PC-9 (cell line): ENCODE results near the gene POFUT2.

Experiments used
- EZH2 ChIP-seq: fragments of 200-600 bp; sonication (generic); IDR thresholded peaks from 2 replicates; pipeline ENCODE4 v1.8.0; 2017; ENCODE audit warnings: antibody characterized with exemption, low read depth
- TF ChIP-seq, protein P1 (sequence below): fragments of 200-600 bp; sonication (generic); conservative IDR thresholded peaks from 2 replicates; pipeline ENCODE4 v1.6.1; 2017; ENCODE audit warnings: mixed run types, antibody characterized with exemption, mild to moderate bottlenecking, moderate library complexity

DNA sequence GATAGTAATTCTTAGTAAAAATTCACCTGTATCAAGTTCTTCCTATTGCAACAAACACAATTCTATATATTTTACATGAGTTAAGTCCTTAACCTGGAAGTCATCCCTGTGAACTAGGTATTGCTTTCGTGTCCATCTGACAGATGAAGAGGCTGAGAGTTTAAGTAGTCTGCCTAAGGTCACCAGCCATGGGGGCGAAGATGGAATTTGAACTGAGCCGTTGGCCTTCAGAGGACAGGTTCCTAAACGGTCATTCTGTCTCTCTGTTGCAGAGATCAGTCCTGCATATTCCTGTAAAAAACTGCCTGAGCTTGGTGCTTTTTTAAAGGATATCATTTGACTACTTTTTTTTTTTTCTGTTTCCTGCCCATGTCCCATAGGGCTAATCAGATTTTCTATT, 10.2 kb upstream of the POFUT2 start:
- TF ChIP-seq, protein P1, sequence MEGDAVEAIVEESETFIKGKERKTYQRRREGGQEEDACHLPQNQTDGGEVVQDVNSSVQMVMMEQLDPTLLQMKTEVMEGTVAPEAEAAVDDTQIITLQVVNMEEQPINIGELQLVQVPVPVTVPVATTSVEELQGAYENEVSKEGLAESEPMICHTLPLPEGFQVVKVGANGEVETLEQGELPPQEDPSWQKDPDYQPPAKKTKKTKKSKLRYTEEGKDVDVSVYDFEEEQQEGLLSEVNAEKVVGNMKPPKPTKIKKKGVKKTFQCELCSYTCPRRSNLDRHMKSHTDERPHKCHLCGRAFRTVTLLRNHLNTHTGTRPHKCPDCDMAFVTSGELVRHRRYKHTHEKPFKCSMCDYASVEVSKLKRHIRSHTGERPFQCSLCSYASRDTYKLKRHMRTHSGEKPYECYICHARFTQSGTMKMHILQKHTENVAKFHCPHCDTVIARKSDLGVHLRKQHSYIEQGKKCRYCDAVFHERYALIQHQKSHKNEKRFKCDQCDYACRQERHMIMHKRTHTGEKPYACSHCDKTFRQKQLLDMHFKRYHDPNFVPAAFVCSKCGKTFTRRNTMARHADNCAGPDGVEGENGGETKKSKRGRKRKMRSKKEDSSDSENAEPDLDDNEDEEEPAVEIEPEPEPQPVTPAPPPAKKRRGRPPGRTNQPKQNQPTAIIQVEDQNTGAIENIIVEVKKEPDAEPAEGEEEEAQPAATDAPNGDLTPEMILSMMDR = no peak
- TF ChIP-seq EZH2 = no peak
